NCI-H748 treated with DMSO at 0.1 percent for 48 hours (cell line): ENCODE measurements around the gene ROR1.

Source experiments
- DNase-seq: peaks from one replicate; lab custom pipeline; 2025; lab: John Stamatoyannopoulos, UW

ROR1 gene

GRCh38 chr1:63980740-63981407 lies 207.1 kb downstream of the ROR1 start:
- DNase-seq, result no peak

- no peak for DNase-seq
Observed at GRCh38 chr1:63981408-63981773, 207.6 kb downstream of the ROR1 start.

GRCh38 chr1:63982201-63982600 lies 208.4 kb downstream of the ROR1 start:
- no peak for DNase-seq

DNA sequence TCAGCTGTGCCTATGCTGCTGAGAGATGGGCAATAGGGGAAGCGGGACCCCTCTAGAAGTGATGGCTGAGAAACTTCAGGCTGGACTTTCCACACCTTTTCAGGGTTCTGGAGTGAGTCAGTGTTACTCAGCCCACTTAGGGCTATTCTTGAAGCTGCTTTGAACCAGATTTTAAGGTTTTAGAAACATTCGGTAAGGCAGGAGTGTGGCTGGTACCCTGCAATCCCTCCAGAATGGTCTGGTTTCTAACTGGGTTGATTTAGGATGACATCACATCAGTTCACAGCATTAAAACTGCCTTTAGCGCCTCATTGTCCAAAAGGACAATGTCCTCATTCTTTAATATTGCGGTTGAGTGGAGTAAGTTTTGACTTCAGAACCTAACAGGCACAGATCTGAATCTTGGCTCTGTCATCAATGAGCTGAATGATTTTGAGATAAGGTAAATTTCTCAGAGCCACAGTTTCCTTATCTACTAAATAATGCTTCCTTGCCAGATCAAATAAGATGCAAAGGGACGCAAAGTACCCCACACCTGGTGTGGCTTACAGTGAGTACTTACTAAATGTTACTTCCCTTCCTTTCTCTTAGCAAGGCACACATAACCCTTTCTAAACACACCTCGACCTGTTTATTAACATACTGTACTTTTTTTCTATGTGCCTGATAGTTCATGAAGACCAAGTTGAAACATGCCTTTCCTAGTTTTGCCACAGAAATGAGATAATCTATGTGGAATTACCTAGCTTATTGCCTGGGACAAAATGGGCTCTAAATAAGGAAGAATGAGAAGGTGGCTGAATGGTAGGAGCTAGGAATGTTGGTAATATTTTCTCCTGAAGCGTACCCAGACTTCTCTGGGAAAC lies 209.8 kb downstream of the ROR1 start:
- DNase-seq, result no peak

- no peak for DNase-seq
Observed at GRCh38 chr1:63984257-63984929, 210.6 kb downstream of the ROR1 start.

DNA sequence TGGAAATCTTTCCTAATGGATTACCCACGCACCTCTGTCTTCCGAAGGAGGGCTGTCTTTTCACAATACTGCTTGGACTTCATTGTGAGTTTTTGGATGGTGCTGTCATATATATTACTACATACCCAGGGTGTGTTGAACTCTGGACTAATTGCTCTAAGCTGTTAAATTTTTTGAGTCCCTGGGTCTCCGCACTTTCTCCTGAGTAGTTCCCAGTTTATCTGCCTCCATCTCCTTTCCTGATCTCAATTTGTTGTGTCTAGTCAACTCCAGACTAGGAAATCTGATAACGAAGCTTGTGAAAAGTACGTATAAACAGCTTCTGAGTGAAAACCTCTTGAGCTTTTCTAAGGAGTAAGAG lies 211.1 kb downstream of the ROR1 start:
- no peak for DNase-seq

- no peak for DNase-seq
Observed at GRCh38 chr1:63987014-63987627, 213.3 kb downstream of the ROR1 start.

GRCh38 chr1:63987628-63988024 lies 213.8 kb downstream of the ROR1 start:
- no peak for DNase-seq

GRCh38 chr1:63988941-63989340 lies 215.1 kb downstream of the ROR1 start:
- no peak for DNase-seq

GRCh38 chr1:63991685-63992084 lies 217.9 kb downstream of the ROR1 start:
- no peak for DNase-seq

GRCh38 chr1:64000021-64000420 lies 226.2 kb downstream of the ROR1 start:
- no peak for DNase-seq

- no peak for DNase-seq
Observed at GRCh38 chr1:64001038-64001437, 227.2 kb downstream of the ROR1 start.

- DNase-seq, result no peak
Observed at GRCh38 chr1:64004451-64005025, 230.7 kb downstream of the ROR1 start.

DNA sequence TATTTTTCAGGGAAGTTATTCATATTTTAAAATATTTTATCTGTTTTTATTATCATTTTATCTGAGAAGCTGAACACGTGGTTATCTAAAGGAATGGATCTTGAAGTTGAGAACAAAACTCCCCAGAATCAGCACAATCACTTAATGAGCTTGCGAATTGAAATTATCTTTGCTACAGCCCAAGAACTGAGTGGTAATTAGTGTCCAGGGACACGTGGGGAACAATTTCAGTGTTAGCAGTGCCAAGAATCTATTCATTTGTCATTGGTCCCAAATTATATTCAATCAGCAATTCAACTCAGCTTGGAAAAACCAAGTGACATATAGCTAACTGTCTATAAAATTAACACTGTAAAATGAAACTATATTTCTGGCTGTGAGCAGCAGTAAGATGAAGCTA lies 232.0 kb downstream of the ROR1 start:
- DNase-seq, result no peak

GRCh38 chr1:64006276-64007051 lies 232.6 kb downstream of the ROR1 start:
- no peak for DNase-seq

DNA sequence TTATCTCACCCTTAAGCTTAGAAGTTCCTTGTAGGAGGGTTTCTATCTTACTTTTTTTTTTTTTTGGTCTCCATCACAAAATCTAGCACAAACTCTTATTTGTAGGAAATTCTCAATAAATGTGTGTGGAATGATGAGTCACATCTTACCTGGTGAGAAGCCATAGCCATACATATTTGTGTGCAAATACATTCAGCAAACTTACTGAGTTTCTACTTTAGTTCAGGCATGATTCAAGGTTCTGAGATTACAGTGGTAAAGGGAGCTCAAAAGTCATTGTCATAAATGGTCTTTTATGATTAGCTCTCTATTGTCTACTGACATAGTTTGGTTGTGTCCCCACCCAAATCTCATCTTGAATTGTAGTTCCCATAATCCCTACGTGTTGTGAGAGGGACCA lies 236.5 kb downstream of the ROR1 start:
- DNase-seq, result no peak

DNA sequence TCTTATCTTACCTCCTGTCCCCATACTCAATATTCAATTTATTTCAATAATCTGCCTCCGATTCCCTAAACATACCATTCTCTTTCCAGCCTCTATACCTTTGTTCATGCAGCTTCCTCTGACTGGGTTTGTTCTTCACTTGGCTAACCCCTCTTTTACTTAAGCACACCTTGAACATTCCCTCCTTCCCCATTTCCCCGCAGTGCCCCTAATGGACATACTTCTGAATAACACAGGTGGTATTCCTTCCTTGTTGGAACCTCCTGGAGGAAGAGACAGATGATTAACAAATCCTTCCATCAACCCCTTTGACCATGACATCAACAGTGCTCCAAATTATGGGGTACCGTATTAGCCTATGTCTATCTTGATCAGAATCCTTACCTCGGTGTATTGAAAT lies 239.6 kb downstream of the ROR1 start:
- DNase-seq, result no peak

- DNase-seq, result no peak
Observed at GRCh38 chr1:64019818-64020217, 246.0 kb downstream of the ROR1 start.

DNA sequence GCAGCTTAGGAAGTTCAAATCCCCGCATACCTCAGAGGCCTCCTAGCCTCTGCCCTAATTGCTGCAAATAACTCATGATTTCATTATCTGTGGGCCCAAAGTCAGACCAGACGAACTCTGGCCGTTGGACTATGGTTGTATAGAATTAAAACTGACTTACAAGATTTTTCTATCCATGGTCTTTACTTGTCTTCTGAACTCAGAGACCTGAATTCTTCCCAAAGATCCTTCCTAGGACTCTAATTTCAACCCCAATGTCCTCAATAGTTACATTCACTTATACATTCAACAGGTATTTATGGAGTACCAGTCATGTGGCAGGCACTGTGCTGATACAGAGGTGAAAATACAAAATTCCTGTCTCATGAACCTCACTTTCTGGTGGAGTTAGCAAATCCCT lies 247.2 kb downstream of the ROR1 start:
- DNase-seq, result no peak

DNA sequence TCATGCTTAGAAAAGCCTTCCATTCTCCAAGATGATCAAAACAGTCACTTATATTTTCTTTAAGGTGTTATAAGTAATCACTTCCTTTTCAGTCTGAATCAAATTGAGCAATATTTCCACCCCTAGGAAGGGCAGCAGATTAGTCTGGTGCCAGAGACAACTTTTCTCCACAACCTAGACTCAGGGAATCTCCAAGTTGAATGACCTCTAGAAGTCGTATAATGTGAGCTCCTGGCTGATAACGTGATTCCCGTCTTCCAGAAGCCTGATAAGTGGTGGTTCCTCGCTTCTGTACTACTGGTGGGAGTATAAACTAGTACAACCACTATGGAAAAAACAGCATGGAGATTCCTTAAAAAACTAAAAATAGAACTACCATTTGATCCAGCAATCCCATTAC lies 251.2 kb downstream of the ROR1 start:
- no peak for DNase-seq

DNA sequence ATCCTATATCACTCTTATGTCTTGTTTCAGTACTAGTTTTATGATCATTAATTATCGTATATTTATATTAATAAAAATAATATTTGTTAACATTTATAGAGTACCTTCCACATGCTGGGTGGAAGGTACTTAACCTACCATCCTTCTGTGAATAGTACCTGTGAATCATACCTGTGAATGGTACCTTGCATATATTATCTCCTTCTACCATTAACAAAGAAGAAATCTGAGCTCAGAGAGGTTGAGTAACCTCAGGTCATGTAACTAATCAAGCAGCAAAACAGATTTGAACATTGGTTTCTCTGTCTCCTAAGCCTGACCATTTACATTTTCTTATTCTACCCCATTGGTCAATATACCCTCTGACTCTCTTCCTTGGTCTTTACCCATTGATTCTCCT lies 255.2 kb downstream of the ROR1 start:
- DNase-seq, result no peak

- no peak for DNase-seq
Observed at GRCh38 chr1:64030411-64030810, 256.6 kb downstream of the ROR1 start.
